Memory B cell (primary cell): ENCODE results near the gene ELP4.

ENCODE experiments used
- ATAC-seq: fragments of 150-1000 bp; cut with Tn5 transposase; 2 replicates; pipeline ENCODE4 v1.10.0; 2021; ENCODE audit warnings: low read depth, mild to moderate bottlenecking, moderate library complexity
- DNase-seq, 2 donors: peaks; one replicate each; pipeline ENCODE4 v3.0.0; 2022; ENCODE audit warnings: low spot score in 2 of 2
- H3K27ac Mint-ChIP-seq: one replicate; pipeline ENCODE4 v1.8.0; 2022; ENCODE audit warnings: mild to moderate bottlenecking, moderate library complexity, mixed read lengths
- H3K27me3 Mint-ChIP-seq: one replicate; pipeline ENCODE4 v1.8.0; 2022; ENCODE audit warnings: mixed read lengths
- H3K36me3 Mint-ChIP-seq: one replicate; pipeline ENCODE4 v1.8.0; 2022; ENCODE audit warnings: mild to moderate bottlenecking, mixed read lengths
- H3K4me1 Mint-ChIP-seq: one replicate; pipeline ENCODE4 v1.8.0; 2022; ENCODE audit warnings: mixed read lengths
- H3K4me3 Mint-ChIP-seq: one replicate; pipeline ENCODE4 v1.8.0; 2022; ENCODE audit warnings: mild to moderate bottlenecking, moderate library complexity, mixed read lengths
- H3K9me3 Mint-ChIP-seq: one replicate; pipeline ENCODE4 v1.8.0; 2022; ENCODE audit warnings: mixed read lengths

Gene ELP4

GRCh38 chr11:31767685-31768084, 258.1 kb downstream of the ELP4 start:
- ATAC-seq (no peak), DNase-seq (no peak)
- H3K27ac Mint-ChIP-seq = no peak overlapping the region
- H3K36me3 Mint-ChIP-seq = peaks cover 7% of the 10 kb centered on the region
- no peaks in the 10 kb centered on the region for H3K27me3 Mint-ChIP-seq
- H3K9me3 Mint-ChIP-seq = peaks cover 2% of the 10 kb centered on the region
- H3K4me3 Mint-ChIP-seq = no peak overlapping the region
- no peaks in the 10 kb centered on the region for H3K4me1 Mint-ChIP-seq

- Mint-ChIP-seq H3K4me1 (no peaks in the 10 kb centered on the region), H3K27me3 (no peaks in the 10 kb centered on the region), H3K4me3 (no peak overlapping the region), H3K9me3 (peaks cover 2% of the 10 kb centered on the region), H3K36me3 (peaks cover 12% of the 10 kb centered on the region), H3K27ac (no peak overlapping the region)
- no peak for DNase-seq
- ATAC-seq = no peak
These were observed 259.4 kb downstream of the ELP4 start for GRCh38 chr11:31768749-31769640.

- no peaks in the 10 kb centered on the region for H3K27me3 Mint-ChIP-seq
These were observed 260.6 kb downstream of the ELP4 start for GRCh38 chr11:31770011-31770700.

GRCh38 chr11:31772412-31772811, 262.8 kb downstream of the ELP4 start:
- H3K36me3 Mint-ChIP-seq = peaks cover 17% of the 10 kb centered on the region
- H3K27ac Mint-ChIP-seq = no peak overlapping the region
- H3K4me3 Mint-ChIP-seq = no peak overlapping the region
- no peak for DNase-seq
- H3K4me1 Mint-ChIP-seq = no peaks in the 10 kb centered on the region
- H3K27me3 Mint-ChIP-seq = no peaks in the 10 kb centered on the region
- peaks cover 2% of the 10 kb centered on the region for H3K9me3 Mint-ChIP-seq
- no peak for ATAC-seq

More at GRCh38 chr11:31770011-31770700, 260.6 kb downstream of the ELP4 start:
- no peak overlapping the region for H3K4me3 Mint-ChIP-seq
- no peaks in the 10 kb centered on the region for H3K4me1 Mint-ChIP-seq
- no peak overlapping the region for H3K27ac Mint-ChIP-seq
- DNase-seq (no peak), ATAC-seq (no peak)
- H3K36me3 Mint-ChIP-seq = peaks cover 14% of the 10 kb centered on the region
- peaks cover 2% of the 10 kb centered on the region for H3K9me3 Mint-ChIP-seq

DNA sequence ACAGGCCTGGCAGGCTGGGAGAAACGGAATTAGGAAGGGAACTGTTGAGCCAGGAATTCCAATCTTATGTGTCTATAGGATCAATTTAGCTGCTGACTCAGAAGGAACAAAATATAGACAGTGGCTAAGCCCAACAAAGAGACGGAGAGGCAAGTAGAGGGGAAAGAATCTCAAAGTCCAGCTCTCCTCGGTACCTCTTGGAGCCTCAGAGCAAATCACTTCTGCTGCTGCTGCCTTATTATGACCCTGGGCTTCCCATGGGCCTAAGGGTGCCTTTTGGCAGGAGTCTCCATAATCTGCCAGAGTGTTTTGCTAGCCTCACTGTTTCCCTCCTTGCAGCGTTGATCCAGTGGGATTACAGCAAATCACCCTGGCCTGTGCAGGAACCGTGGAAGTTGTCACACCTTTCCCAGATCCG, 269.8 kb downstream of the ELP4 start:
- Mint-ChIP-seq H3K36me3 (peaks cover 20% of the 10 kb centered on the region), H3K27ac (no peak overlapping the region), H3K4me3 (no peak overlapping the region), H3K4me1 (no peaks in the 10 kb centered on the region), H3K9me3 (no peaks in the 10 kb centered on the region), H3K27me3 (no peaks in the 10 kb centered on the region)
- ATAC-seq = no peak
- DNase-seq = no peak

DNA sequence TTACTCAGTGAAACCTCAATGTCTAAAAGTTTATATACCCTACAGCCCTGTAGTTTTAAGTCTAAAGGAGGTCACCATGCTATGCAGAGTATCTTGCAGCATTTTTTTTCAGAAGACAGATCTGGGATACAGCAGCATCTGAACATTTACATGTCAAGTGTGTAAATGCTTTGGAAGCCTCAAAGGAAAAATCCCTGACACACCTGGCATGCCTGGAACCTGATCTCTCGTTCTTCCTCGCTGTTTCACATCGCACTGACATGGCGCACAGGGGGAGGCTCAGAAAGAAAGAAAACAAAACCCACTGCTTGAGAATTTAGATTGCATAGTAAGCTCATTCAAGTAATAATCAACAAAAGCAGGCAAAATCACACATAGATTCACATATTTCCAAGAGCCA, 270.5 kb downstream of the ELP4 start:
- H3K27ac Mint-ChIP-seq = no peak overlapping the region
- H3K27me3 Mint-ChIP-seq = no peaks in the 10 kb centered on the region
- H3K9me3 Mint-ChIP-seq = no peaks in the 10 kb centered on the region
- ATAC-seq (no peak), DNase-seq (no peak)
- peaks cover 19% of the 10 kb centered on the region for H3K36me3 Mint-ChIP-seq
- no peak overlapping the region for H3K4me3 Mint-ChIP-seq
- no peaks in the 10 kb centered on the region for H3K4me1 Mint-ChIP-seq

GRCh38 chr11:31780480-31780971, 271.0 kb downstream of the ELP4 start:
- H3K27me3 Mint-ChIP-seq = no peaks in the 10 kb centered on the region
- H3K27ac Mint-ChIP-seq = no peak overlapping the region
- ATAC-seq (no peak), DNase-seq (no peak)
- no peaks in the 10 kb centered on the region for H3K9me3 Mint-ChIP-seq
- no peak overlapping the region for H3K4me3 Mint-ChIP-seq
- peaks cover 17% of the 10 kb centered on the region for H3K36me3 Mint-ChIP-seq
- H3K4me1 Mint-ChIP-seq = no peaks in the 10 kb centered on the region

DNA sequence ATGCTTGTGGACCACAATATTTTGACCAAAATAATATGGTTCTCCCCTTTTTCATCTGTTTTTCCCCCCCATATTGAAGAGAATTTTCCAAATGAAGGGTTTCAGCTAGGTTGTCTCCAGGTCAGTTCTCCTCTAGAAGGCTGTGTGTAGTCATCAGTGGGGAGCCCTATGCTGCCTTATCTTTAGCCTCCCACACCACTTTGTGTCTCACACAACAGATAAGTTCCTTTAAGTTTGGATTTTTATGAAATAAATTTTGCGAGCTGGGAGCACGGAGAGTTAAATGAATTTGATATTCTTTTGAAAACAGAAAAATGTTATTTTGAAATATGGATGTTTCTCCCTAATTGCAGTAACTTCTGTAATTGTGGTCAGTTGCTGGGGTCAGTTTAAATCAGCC, 272.7 kb downstream of the ELP4 start:
- Mint-ChIP-seq H3K27ac (no peak overlapping the region), H3K9me3 (no peaks in the 10 kb centered on the region), H3K27me3 (no peaks in the 10 kb centered on the region), H3K36me3 (peaks cover 17% of the 10 kb centered on the region), H3K4me3 (no peak overlapping the region), H3K4me1 (no peaks in the 10 kb centered on the region)
- DNase-seq (no peak), ATAC-seq (no peak)

GRCh38 chr11:31783252-31783651, 273.7 kb downstream of the ELP4 start:
- DNase-seq (no peak), ATAC-seq (no peak)
- Mint-ChIP-seq H3K4me3 (no peak overlapping the region), H3K9me3 (no peaks in the 10 kb centered on the region), H3K27ac (no peak overlapping the region), H3K36me3 (peaks cover 13% of the 10 kb centered on the region), H3K27me3 (no peaks in the 10 kb centered on the region), H3K4me1 (no peaks in the 10 kb centered on the region)

GRCh38 chr11:31784611-31785010, 275.0 kb downstream of the ELP4 start:
- Mint-ChIP-seq H3K36me3 (peaks cover 13% of the 10 kb centered on the region), H3K27me3 (no peaks in the 10 kb centered on the region), H3K4me3 (no peak overlapping the region), H3K9me3 (no peaks in the 10 kb centered on the region), H3K27ac (no peak overlapping the region), H3K4me1 (no peaks in the 10 kb centered on the region)
- ATAC-seq (no peak), DNase-seq (no peak)

- H3K36me3 Mint-ChIP-seq = peaks cover 8% of the 10 kb centered on the region
- no peak overlapping the region for H3K27ac Mint-ChIP-seq
- H3K4me1 Mint-ChIP-seq = no peaks in the 10 kb centered on the region
- no peaks in the 10 kb centered on the region for H3K9me3 Mint-ChIP-seq
- H3K4me3 Mint-ChIP-seq = no peak overlapping the region
- H3K27me3 Mint-ChIP-seq = peaks cover 2% of the 10 kb centered on the region
- ATAC-seq = no peak
- no peak for DNase-seq
These were observed 277.6 kb downstream of the ELP4 start for GRCh38 chr11:31786996-31787685.

- Mint-ChIP-seq H3K9me3 (no peaks in the 10 kb centered on the region), H3K36me3 (peaks cover 5% of the 10 kb centered on the region), H3K27ac (no peak overlapping the region), H3K27me3 (peaks cover 4% of the 10 kb centered on the region), H3K4me1 (no peaks in the 10 kb centered on the region), H3K4me3 (no peak overlapping the region)
- DNase-seq (no peak), ATAC-seq (no peak)
These were observed 278.5 kb downstream of the ELP4 start for GRCh38 chr11:31788085-31788484.

DNA sequence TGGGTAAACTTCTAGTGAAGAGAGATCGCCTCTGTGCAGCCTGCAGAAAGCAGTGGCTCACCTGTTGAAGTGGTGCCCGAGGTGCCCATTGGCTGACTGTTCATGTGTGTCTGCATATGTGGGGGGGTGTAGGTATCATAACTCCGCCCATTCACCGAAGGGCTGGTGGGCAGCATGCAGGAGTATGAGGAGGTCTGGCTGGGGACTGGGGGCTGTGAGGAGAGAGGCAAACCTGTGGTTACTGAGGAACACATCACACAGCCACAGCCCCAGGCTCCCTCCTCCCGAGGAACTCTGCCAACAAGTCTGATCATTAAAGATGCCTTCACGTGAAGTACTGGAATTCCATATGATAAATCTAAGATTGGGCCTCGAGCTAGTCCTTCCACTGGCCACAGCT, 281.1 kb downstream of the ELP4 start:
- Mint-ChIP-seq H3K4me3 (no peak overlapping the region), H3K4me1 (no peaks in the 10 kb centered on the region), H3K36me3 (no peaks in the 10 kb centered on the region), H3K9me3 (no peaks in the 10 kb centered on the region), H3K27ac (no peak overlapping the region), H3K27me3 (peaks cover 4% of the 10 kb centered on the region)
- ATAC-seq = no peak
- no peak for DNase-seq

DNA sequence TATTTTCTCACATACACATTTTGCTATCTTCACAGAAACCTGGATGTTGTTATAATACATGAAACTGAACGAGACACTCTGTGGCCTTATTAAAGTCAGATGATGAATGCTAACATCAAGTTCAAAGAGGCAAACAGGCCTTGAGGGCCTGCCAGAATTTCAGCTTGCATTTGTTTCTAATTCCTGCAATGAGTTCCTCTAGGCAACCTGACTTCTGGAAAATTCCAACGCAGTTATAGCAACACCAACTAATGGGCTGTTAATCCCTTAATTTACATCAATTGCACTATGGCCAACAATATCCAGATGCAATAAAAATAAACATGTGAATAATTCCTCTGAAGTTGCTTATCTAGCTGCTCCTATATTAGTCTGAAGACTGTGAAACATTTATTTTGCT, 282.5 kb downstream of the ELP4 start:
- Mint-ChIP-seq H3K4me1 (no peaks in the 10 kb centered on the region), H3K4me3 (no peak overlapping the region), H3K9me3 (no peaks in the 10 kb centered on the region), H3K36me3 (no peaks in the 10 kb centered on the region), H3K27me3 (peaks cover 8% of the 10 kb centered on the region), H3K27ac (no peak overlapping the region)
- ATAC-seq = no peak
- no peak for DNase-seq
